DOHH2 (cell line): ENCODE results near the gene EPC1.
"Not testable (repeated sequence)": the region's sequence is repeated elsewhere in the genome, so short reads cannot be mapped to it uniquely, and the experiment has no call there.

Experiments
- CTCF ChIP-seq: fragments of 200-600 bp; sonication (generic); IDR thresholded peaks from one replicate; pipeline ENCODE4 v1.5.1; 2014; ENCODE audit warnings: antibody characterized with exemption, mild to moderate bottlenecking, low read depth, low read length; ENCODE audit not compliant: poor library complexity, severe bottlenecking
- EZH2phosphoT487 ChIP-seq: fragments of 200-600 bp; sonication (generic); IDR thresholded peaks from 2 replicates; pipeline ENCODE4 v1.6.1; 2017; ENCODE audit warnings: borderline replicate concordance, mild to moderate bottlenecking, antibody characterized with exemption, low read length, moderate library complexity, mixed read lengths

DNA sequence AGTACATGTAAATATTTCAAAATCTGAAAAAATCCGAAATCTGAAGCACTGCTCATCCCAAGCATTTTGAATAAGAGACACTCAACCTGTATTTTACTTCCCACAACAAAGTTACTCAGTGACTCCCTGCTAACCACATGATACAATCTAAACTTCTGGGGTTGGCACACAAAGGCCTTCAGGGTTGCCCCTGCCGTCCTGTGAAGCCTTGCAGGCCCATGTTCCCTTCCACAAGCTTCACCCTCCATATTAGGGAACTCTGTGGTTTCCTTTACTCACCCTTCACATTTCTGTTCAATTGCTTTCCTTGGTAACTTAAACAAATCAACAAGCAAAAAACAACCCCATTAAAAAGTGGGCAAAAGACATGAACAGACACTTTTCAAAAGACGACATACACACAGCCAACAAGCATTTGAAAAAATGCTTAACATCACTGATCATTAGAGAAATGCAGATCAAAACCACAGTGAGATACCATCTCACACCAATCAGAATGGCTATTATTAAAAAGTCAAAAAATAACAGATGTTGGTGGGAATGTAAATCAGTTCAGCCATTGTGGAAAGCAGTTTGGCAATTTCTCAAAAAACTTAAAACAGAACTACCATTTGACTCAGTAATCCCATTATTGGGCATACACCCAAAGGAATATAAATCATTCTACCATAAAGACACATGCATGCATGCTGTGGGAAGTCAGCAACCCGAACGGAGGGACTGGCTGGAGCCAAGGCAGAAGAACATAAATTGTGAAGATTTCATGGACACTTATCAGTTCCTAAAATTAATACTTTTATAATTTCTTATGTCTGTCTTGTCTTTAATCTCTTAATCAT, 128.5 kb downstream of the EPC1 start:
- not testable (repeated sequence) for TF ChIP-seq CTCF, EZH2phosphoT487
